K562 (cell line): ENCODE results near the gene SLC4A9. TPM values are rescaled to one million over a fixed set of nuclear protein-coding genes. Genes with fewer than 3 reads are reported as not detected.
A peak's percentile ranks its signal among the peaks of the same experiment; 100 is the strongest.

Experiments used
- ATF1 ChIP-seq, 2 experiments: fragments of 450-650 bp in 1 of 2; IDR thresholded peaks; 2 replicates each; pipeline ENCODE4 v1.6.1; 2016; ENCODE audit warnings: missing compliant biosample characterization in 1 of 2, missing genetic modification characterization in 1 of 2
- ETS1 ChIP-seq: conservative IDR thresholded peaks from 2 replicates; pipeline ENCODE4 v1.6.1; 2011; ENCODE audit warnings: low read depth, mild to moderate bottlenecking, low read length; ENCODE audit not compliant: control insufficient read depth
- HMGN3 ChIP-seq: IDR thresholded peaks from 2 replicates; pipeline ENCODE4 v1.6.1; 2011; ENCODE audit warnings: borderline replicate concordance, low read depth, mild to moderate bottlenecking, mixed read lengths, low read length; ENCODE audit not compliant: insufficient read length; ENCODE audit errors: extremely low read depth
- LEF1 ChIP-seq: fragments of 450-650 bp; IDR thresholded peaks from 2 replicates; pipeline ENCODE4 v1.6.1; 2016; ENCODE audit warnings: mild to moderate bottlenecking
- MAZ ChIP-seq, 2 experiments: fragments of 450-650 bp in 1 of 2; sonication (generic) in 1 of 2; formaldehyde crosslinking; IDR thresholded peaks in 1 of 2; conservative IDR thresholded peaks in 1 of 2; 2 replicates each; pipeline versions ENCODE4 v1.4.0 to v1.5.0; 2020; ENCODE audit warnings: mild to moderate bottlenecking in 1 of 2, missing genetic modification reagents in 1 of 2
- ZBTB40 ChIP-seq, 2 experiments: fragments of 450-650 bp in 1 of 2; sonication (generic) in 1 of 2; formaldehyde crosslinking in 1 of 2; IDR thresholded peaks; 2 replicates each; pipeline versions ENCODE4 v1.7.1 to v1.9.0; 2016 to 2022; ENCODE audit warnings: inconsistent platforms in 1 of 2, mild to moderate bottlenecking in 1 of 2, missing genetic modification reagents in 1 of 2
- polyA plus RNA-seq, 8 experiments: library from polyadenylated mRNA; depleted of rRNA in 4 of 8; stranded (reverse) in 5 of 8; unstranded in 3 of 8; fragments of >200 nt; fragmentation: Nextera tagmentation in 2 of 8; fragmentation: Illumina TruSeq in 1 of 8; extraction: Ambion mirVana in 2 of 8; extraction: Trizol in 1 of 8; gene quantifications; 2 replicates each; pipeline versions ENCODE4 v1.2.1 to v1.2.3, GENCODE V29; 2011 to 2014; ENCODE audit warnings: inconsistent platforms in 1 of 8, missing spikeins in 1 of 8
- total RNA-seq, 7 experiments: library from RNA; depleted of rRNA in 6 of 7; stranded (reverse); fragments of >200 nt in 6 of 7; fragmentation: Illumina TruSeq in 2 of 7; extraction: Trizol in 2 of 7; gene quantifications; 2 replicates each; pipeline versions ENCODE4 v1.2.1 to v1.2.3, GENCODE V29; 2011 to 2021; ENCODE audit warnings: low replicate concordance in 1 of 7

Gene SLC4A9
- total and polyA plus RNA-seq, 9 of the 15 experiments (the other 6 are each of a cell fraction or from before 2014, with no cell fraction given): 0.05 to 0.13 TPM; not detected in 7

- TF ChIP-seq ZBTB40 (IDR thresholded peaks at IDR 0.05): 0 out of 2 replicates have a peak, but pooled peaks have one; percentile 11
- no peak for TF ChIP-seq ZBTB40 (CRISPR knock-in tag; IDR thresholded peaks at IDR 0.05)
- TF ChIP-seq LEF1: no peak
- no peak for TF ChIP-seq ATF1 (CRISPR knock-in tag; IDR thresholded peaks at IDR 0.05)
- TF ChIP-seq ATF1 (tag; IDR thresholded peaks at IDR 0.05): peak; percentile 24; the same call in 1 of the 2 replicates
- peak; percentile 35 to 50; a peak in 2 of 4 replicates for TF ChIP-seq MAZ (CRISPR knock-in tag; conservative IDR thresholded peaks at IDR 0.05 in 1 of 2, IDR thresholded peaks at IDR 0.05 in 1 of 2)
- peak; percentile 61 for TF ChIP-seq HMGN3
- no peak for TF ChIP-seq ETS1
Measured at GRCh38 chr5:140362875-140363630, 3.1 kb downstream of the SLC4A9 start (continued).
